A549 treated with DMSO at 1 μM for 4 hours (cell line): ENCODE results near the gene GFRAL. TPM values are rescaled to one million over a fixed set of nuclear protein-coding genes. Genes with fewer than 3 reads are reported as not detected.

Experiments used
- total RNA-seq: library from RNA; stranded (reverse); fragments of 200-300 nt; extraction: Qiagen RNA extraction; gene quantifications from 5 replicates; pipeline ENCODE4 v1.2.3, GENCODE V29; 2022; ENCODE audit warnings: low read depth

Gene GFRAL
- not detected in 5 replicates for total RNA-seq

GRCh38 chr6:55327169-55327568, at the start of gene GFRAL:
Gene GFRAL (plus strand): TSS chr6:55327469. CDS start chr6:55327555, 86 bp downstream.

Other genes with a start within 250 kb of the GFRAL start
- not detected in 5 replicates for gene HCRTR2, start 153.0 kb upstream of the GFRAL start, total RNA-seq